HepG2 (cell line): ENCODE results near the gene MYO6. TPM values are rescaled to one million over a fixed set of nuclear protein-coding genes. Genes with fewer than 3 reads are reported as not detected.

Source experiments
- ATAC-seq: fragments of 200-7000 bp; cut with Tn5 transposase; 3 replicates; pipeline ENCODE4 v1.9.1; 2020; ENCODE audit warnings: mild to moderate bottlenecking, moderate library complexity
- BruUV-seq: library from RNA; stranded (reverse); fragments of 400-500 nt; replicated peaks from 2 replicates; lab custom pipeline; 2021; lab: Mats Ljungman, UMichigan
- CTCF ChIA-PET: fragments of 300-600 bp; formaldehyde crosslinking; extraction: SDS; loops from one replicate; lab custom pipeline; 2021; ENCODE audit warnings: low total read pairs, inconsistent platforms, low intra/inter-chr PET ratio; lab: Yijun Ruan, JAX
- POLR2A ChIA-PET: fragments of 350-600 bp; sonication (Branson Sonifier 250); formaldehyde crosslinking; loops from one replicate; lab custom pipeline; 2020; ENCODE audit warnings: antibody characterized with exemption, inconsistent platforms; lab: Yijun Ruan, JAX
- DNase-seq: peaks from one replicate; pipeline ENCODE4 v3.0.0-alpha.2; 2015; ENCODE audit warnings: low spot score
- FAIRE-seq: peaks from 3 replicates; lab custom pipeline; 2011; peaks lifted over from hg19 to GRCh38; lab: Jason Lieb, UNC
- H2AFZ ChIP-seq: one replicate; pipeline ENCODE4 v1.6.1; 2011; ENCODE audit warnings: low read length, inconsistent platforms
- H3K27ac ChIP-seq: fragments of 300-600 bp; 3 replicates; pipeline ENCODE4 v1.8.0; 2011; ENCODE audit warnings: mixed run types, mild to moderate bottlenecking, mixed read lengths, low read length, inconsistent platforms; ENCODE audit not compliant: insufficient read depth; ENCODE audit errors: extremely low read length
- H3K27me3 ChIP-seq, 2 experiments: fragments of 200-600 bp in 1 of 2; 2 replicates in 1 of 2; 3 replicates in 1 of 2; pipeline versions ENCODE4 v1.6.0 to v1.8.0; 2011; ENCODE audit warnings: low read length in 2 of 2, mild to moderate bottlenecking in 2 of 2, moderate library complexity in 2 of 2, inconsistent platforms in 1 of 2; ENCODE audit not compliant: insufficient read depth in 2 of 2, control insufficient read depth in 1 of 2
- H3K36me3 ChIP-seq, 2 experiments: fragments of 200-600 bp in 1 of 2; replicated peaks in 1 of 2; 2 replicates in 1 of 2; 3 replicates in 1 of 2; pipeline versions ENCODE4 v1.5.1 to v1.8.0; 2011; ENCODE audit warnings: low read length in 2 of 2, inconsistent platforms in 1 of 2; ENCODE audit not compliant: insufficient read depth in 2 of 2, control insufficient read depth in 1 of 2
- H3K4me1 ChIP-seq: 2 replicates; pipeline ENCODE4 v1.5.1; 2012; ENCODE audit warnings: low read length, inconsistent platforms; ENCODE audit not compliant: insufficient read depth
- H3K4me2 ChIP-seq: 2 replicates; pipeline ENCODE4 v1.6.0; 2011; ENCODE audit warnings: low read depth, low read length, inconsistent platforms
- H3K4me3 ChIP-seq, 3 experiments: fragments of 200-600 bp in 1 of 3; sonication (generic), shearing (Covaris generic) in 1 of 3; replicated peaks in 1 of 3; 2 replicates each; pipeline ENCODE4 v1.5.1; 2011 to 2016; ENCODE audit warnings: low read length in 3 of 3, inconsistent platforms in 2 of 3, low read depth in 2 of 3, mild to moderate bottlenecking in 2 of 3, control low read depth in 1 of 3, mixed read lengths in 1 of 3; ENCODE audit not compliant: insufficient read depth in 1 of 3
- H3K79me2 ChIP-seq: one replicate; pipeline ENCODE4 v1.6.1; 2011; ENCODE audit warnings: low read length, inconsistent platforms; ENCODE audit not compliant: insufficient read depth
- H3K9ac ChIP-seq: 2 replicates; pipeline ENCODE4 v1.6.0; 2011; ENCODE audit warnings: mild to moderate bottlenecking, low read depth, low read length, inconsistent platforms; ENCODE audit not compliant: insufficient read depth
- H3K9me3 ChIP-seq: 2 replicates; pipeline ENCODE4 v1.5.1; 2012; ENCODE audit warnings: mild to moderate bottlenecking, low read length
- H4K20me1 ChIP-seq: 2 replicates; pipeline ENCODE4 v1.6.0; 2011; ENCODE audit warnings: inconsistent platforms, mild to moderate bottlenecking, low read length, moderate library complexity; ENCODE audit not compliant: insufficient read depth
- BHLHE40 ChIP-seq: IDR thresholded peaks from 2 replicates; pipeline ENCODE4 v1.6.1; 2011; ENCODE audit warnings: low read length, improper control_type of control experiment
- FOSL1 ChIP-seq: sonication (generic); formaldehyde crosslinking; IDR thresholded peaks from 2 replicates; pipeline ENCODE4 v1.9.0; 2021; ENCODE audit warnings: missing genetic modification reagents, borderline replicate concordance
- MLX ChIP-seq: IDR thresholded peaks from 2 replicates; pipeline ENCODE4 v1.6.1; 2016
- MTA3 ChIP-seq: sonication (generic); formaldehyde crosslinking; IDR thresholded peaks from 2 replicates; pipeline ENCODE4 v1.4.0; 2020; ENCODE audit warnings: missing genetic modification reagents
- SALL1 ChIP-seq: sonication (generic); formaldehyde crosslinking; IDR thresholded peaks from 2 replicates; pipeline ENCODE4 v1.8.0; 2022; ENCODE audit warnings: mild to moderate bottlenecking, missing genetic modification reagents
- SRY ChIP-seq: sonication (generic); formaldehyde crosslinking; IDR thresholded peaks from 2 replicates; pipeline ENCODE4 v1.8.0; 2022; ENCODE audit warnings: mild to moderate bottlenecking, missing genetic modification reagents
- YEATS2 ChIP-seq: sonication (generic); formaldehyde crosslinking; IDR thresholded peaks from 2 replicates; pipeline ENCODE4 v1.4.0; 2020; ENCODE audit warnings: missing genetic modification reagents, borderline replicate concordance
- ZNF205 ChIP-seq: IDR thresholded peaks from 2 replicates; pipeline ENCODE4 v1.6.1; 2018; ENCODE audit warnings: missing biosample characterization, missing genetic modification reagents
- ZNF234 ChIP-seq: sonication (generic); formaldehyde crosslinking; conservative IDR thresholded peaks from 2 replicates; pipeline ENCODE4 v1.5.1; 2020; ENCODE audit warnings: mild to moderate bottlenecking, missing genetic modification reagents
- ZNF276 ChIP-seq: sonication (generic); formaldehyde crosslinking; IDR thresholded peaks from 2 replicates; pipeline ENCODE4 v1.4.0; 2020; ENCODE audit warnings: mild to moderate bottlenecking, low read depth, missing genetic modification reagents
- ZNF34 ChIP-seq: sonication (generic); formaldehyde crosslinking; IDR thresholded peaks from 2 replicates; pipeline ENCODE4 v1.4.0; 2020; ENCODE audit warnings: mild to moderate bottlenecking, missing genetic modification reagents, borderline replicate concordance
- ZNF460 ChIP-seq: sonication (generic); formaldehyde crosslinking; IDR thresholded peaks from 2 replicates; pipeline ENCODE4 v1.5.1; 2020; ENCODE audit warnings: missing genetic modification reagents, mild to moderate bottlenecking, borderline replicate concordance
- ZNF788 ChIP-seq: sonication (generic); formaldehyde crosslinking; IDR thresholded peaks from 2 replicates; pipeline ENCODE4 v1.5.0; 2020; ENCODE audit warnings: mild to moderate bottlenecking, missing genetic modification reagents, borderline replicate concordance
- WGBS: methylation state at CpG from one replicate; pipeline ENCODE4 v1.1.6; 2017; ENCODE audit warnings: low lambda C conversion rate; 5-methylcytosine and 5-hydroxymethylcytosine counted together
- in situ Hi-C: cut with HindIII; loops from 2 replicates; pipeline ENCODE4 v1.10.0; 2017; ENCODE audit warnings: low pct_unique_long_range_greater_than_20kb; ENCODE audit not compliant: extremely low pct_ligation_motif_present
- intact Hi-C: fragments of 100-400 bp; cut with micrococcal nuclease; formaldehyde crosslinking; loops from one replicate; pipeline ENCODE4 v1.10.0; 2022; ENCODE audit not compliant: unreplicated experiment
- polyA plus RNA-seq, 8 experiments: library from polyadenylated mRNA; depleted of rRNA in 3 of 8; stranded (reverse) in 7 of 8; unstranded in 1 of 8; fragments of >200 nt; fragmentation: Illumina TruSeq in 4 of 8; extraction: Trizol in 4 of 8; gene quantifications; 2 replicates each; pipeline versions ENCODE4 v1.2.1 to v1.2.3, GENCODE V29; 2011 to 2016; ENCODE audit warnings: low read depth in 4 of 8, missing spikeins in 1 of 8, mixed read lengths in 1 of 8; ENCODE audit not compliant: insufficient read depth in 1 of 8
- total RNA-seq, 5 experiments: library from RNA; depleted of rRNA; stranded (reverse); fragments of >200 nt; fragmentation: Illumina TruSeq; extraction: Trizol; gene quantifications; 2 replicates each; pipeline ENCODE4 v1.2.3, GENCODE V29; 2016; ENCODE audit warnings: low read depth in 1 of 5
- TF ChIP-seq, protein P1 (sequence below): sonication (generic); formaldehyde crosslinking; IDR thresholded peaks from 2 replicates; pipeline ENCODE4 v1.4.0; 2020; ENCODE audit warnings: missing genetic modification reagents
- TF ChIP-seq, protein P2 (sequence below): sonication (generic); formaldehyde crosslinking; IDR thresholded peaks from 2 replicates; pipeline ENCODE4 v1.5.1; 2020; ENCODE audit warnings: mild to moderate bottlenecking, missing genetic modification reagents, moderate library complexity

The MYO6 gene
- total and polyA plus RNA-seq, 2 of the 13 experiments (the other 11 are each of a cell fraction or from before 2014, with no cell fraction given) = 5.4 to 7.5 TPM

DNA sequence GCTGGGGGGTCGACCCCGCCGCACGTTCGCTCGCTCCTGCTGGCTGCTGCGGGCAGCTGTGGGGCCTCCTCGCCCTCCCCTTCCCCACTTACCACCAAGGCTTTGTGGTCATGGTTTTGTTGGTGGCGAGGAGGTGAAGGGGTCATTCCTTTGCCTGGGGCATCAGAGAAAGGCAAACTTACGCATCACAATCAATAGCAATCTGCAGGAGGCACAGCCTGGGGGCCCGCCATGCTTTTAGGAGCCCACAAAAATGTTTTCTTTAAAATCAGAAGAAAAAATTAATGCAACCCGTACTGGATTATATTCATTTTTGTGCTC, 186.4 kb downstream of the MYO6 start (continued):
- TF ChIP-seq, protein P1, sequence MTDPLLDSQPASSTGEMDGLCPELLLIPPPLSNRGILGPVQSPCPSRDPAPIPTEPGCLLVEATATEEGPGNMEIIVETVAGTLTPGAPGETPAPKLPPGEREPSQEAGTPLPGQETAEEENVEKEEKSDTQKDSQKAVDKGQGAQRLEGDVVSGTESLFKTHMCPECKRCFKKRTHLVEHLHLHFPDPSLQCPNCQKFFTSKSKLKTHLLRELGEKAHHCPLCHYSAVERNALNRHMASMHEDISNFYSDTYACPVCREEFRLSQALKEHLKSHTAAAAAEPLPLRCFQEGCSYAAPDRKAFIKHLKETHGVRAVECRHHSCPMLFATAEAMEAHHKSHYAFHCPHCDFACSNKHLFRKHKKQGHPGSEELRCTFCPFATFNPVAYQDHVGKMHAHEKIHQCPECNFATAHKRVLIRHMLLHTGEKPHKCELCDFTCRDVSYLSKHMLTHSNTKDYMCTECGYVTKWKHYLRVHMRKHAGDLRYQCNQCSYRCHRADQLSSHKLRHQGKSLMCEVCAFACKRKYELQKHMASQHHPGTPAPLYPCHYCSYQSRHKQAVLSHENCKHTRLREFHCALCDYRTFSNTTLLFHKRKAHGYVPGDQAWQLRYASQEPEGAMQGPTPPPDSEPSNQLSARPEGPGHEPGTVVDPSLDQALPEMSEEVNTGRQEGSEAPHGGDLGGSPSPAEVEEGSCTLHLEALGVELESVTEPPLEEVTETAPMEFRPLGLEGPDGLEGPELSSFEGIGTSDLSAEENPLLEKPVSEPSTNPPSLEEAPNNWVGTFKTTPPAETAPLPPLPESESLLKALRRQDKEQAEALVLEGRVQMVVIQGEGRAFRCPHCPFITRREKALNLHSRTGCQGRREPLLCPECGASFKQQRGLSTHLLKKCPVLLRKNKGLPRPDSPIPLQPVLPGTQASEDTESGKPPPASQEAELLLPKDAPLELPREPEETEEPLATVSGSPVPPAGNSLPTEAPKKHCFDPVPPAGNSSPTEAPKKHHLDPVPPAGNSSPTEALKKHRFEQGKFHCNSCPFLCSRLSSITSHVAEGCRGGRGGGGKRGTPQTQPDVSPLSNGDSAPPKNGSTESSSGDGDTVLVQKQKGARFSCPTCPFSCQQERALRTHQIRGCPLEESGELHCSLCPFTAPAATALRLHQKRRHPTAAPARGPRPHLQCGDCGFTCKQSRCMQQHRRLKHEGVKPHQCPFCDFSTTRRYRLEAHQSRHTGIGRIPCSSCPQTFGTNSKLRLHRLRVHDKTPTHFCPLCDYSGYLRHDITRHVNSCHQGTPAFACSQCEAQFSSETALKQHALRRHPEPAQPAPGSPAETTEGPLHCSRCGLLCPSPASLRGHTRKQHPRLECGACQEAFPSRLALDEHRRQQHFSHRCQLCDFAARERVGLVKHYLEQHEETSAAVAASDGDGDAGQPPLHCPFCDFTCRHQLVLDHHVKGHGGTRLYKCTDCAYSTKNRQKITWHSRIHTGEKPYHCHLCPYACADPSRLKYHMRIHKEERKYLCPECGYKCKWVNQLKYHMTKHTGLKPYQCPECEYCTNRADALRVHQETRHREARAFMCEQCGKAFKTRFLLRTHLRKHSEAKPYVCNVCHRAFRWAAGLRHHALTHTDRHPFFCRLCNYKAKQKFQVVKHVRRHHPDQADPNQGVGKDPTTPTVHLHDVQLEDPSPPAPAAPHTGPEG (CRISPR knock-in tag) = no peak
- no peak for TF ChIP-seq ZNF34 (CRISPR knock-in tag)
- no peak for TF ChIP-seq SALL1 (CRISPR knock-in tag)
- TF ChIP-seq SRY (CRISPR knock-in tag) = no peak

DNA sequence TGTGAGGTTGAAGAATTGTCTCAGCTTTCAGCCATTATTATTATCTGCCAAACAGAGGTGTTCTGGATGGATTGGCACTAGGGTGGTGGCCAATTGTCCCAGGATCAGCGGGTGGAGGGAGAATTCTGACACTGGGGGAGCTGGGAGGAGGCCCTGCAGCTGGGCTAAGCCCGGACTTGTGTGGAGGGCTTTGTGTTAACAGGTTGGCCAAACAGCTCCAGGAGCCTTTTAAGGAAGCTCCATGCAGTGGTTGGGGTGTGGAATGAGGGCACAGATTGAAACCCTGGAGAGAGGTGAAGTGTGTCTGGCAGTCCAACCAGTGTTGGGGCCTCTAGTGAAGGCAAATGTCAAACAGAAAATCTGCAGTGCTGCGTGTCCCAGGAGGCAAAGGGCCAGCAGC, 187.6 kb downstream of the MYO6 start:
- intact Hi-C loops = loop anchor here (10.0 kb wide), 1 partner anchor 748 kb away; no protein-coding TSS in a partner anchor
- Histone ChIP-seq H3K36me3 (no peaks in the 10 kb centered on the region), H3K4me2 (no peak overlapping the region), H3K27me3 (0 out of 5 replicates have a peak, but pooled peaks cover 0 to 3% of the 10 kb centered on the region in 2 experiments), H4K20me1 (no peaks in the 10 kb centered on the region), H2AFZ (no peak overlapping the region), H3K4me1 (peaks cover 14% of the 10 kb centered on the region; the same call in 1 of the 2 replicates), H3K27ac (no peak overlapping the region), H3K4me3 (no peak overlapping the region), H3K79me2 (no peaks in the 10 kb centered on the region)
- FAIRE-seq (no peak), ATAC-seq (no peak), DNase-seq (no peak)
- CTCF ChIA-PET = no interaction called here
- no TSS peak for BruUV-seq
- 21% methylated on average over 3 of the region's 3 CpGs for WGBS
- in situ Hi-C loops = loop anchor here (25.0 kb wide), 1 partner anchor 926 kb away; no protein-coding TSS in a partner anchor
- POLR2A ChIA-PET = no interaction called here
- TF ChIP-seq MTA3 (CRISPR knock-in tag) (no peak), MLX (CRISPR knock-in tag) (no peak), FOSL1 (CRISPR knock-in tag) (no peak), ZNF460 (CRISPR knock-in tag) (no peak), YEATS2 (CRISPR knock-in tag) (no peak), ZNF234 (no peak), BHLHE40 (no peak), ZNF788 (no peak), ZNF276 (no peak), ZNF205 (CRISPR knock-in tag) (no peak)
- TF ChIP-seq, protein P2, sequence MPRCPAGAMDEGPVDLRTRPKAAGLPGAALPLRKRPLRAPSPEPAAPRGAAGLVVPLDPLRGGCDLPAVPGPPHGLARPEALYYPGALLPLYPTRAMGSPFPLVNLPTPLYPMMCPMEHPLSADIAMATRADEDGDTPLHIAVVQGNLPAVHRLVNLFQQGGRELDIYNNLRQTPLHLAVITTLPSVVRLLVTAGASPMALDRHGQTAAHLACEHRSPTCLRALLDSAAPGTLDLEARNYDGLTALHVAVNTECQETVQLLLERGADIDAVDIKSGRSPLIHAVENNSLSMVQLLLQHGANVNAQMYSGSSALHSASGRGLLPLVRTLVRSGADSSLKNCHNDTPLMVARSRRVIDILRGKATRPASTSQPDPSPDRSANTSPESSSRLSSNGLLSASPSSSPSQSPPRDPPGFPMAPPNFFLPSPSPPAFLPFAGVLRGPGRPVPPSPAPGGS (CRISPR knock-in tag) = no peak
- TF ChIP-seq, all 625 proteins: peak for 0
- no peaks in the 10 kb centered on the region for H3K9me3 ChIP-seq
- H3K9ac ChIP-seq = no peak overlapping the region
